GM18505 (cell line): Measurements from ENCODE around the gene ZNF480.
"Not testable (repeated sequence)": the region's sequence is repeated elsewhere in the genome, so short reads cannot be mapped to it uniquely, and the experiment has no call there.

Experiments
- ATAC-seq: cut with Tn5 transposase; IDR thresholded peaks from one replicate; pipeline ENCODE4 v1.9.1; 2021; ENCODE audit not compliant: unreplicated experiment
- POLR2A ChIP-seq: IDR thresholded peaks from 4 replicates; pipeline ENCODE4 v1.6.1; 2011; ENCODE audit warnings: borderline replicate concordance; ENCODE audit not compliant: insufficient read depth, insufficient read length; ENCODE audit errors: extremely low read depth

ZNF480 gene

DNA sequence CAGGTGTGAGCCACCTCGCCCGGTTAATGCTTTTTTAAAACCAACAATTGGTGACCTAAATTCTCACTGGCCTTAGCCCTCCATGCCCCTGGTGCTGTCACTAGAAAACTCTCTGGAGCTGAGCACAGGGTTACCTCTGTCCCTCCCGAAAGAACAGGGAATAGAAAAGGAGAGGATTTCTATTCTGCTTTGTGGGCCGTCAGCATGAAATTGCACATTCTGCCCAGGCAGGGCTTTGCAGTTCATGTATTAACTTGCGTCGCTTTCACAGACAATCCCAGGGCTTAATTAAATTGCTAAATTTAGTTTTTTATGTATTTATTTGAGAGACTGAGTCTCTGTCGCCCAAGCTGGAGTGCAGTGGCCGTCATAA is 583 bp upstream of the ZNF480 start:
- no peak for TF ChIP-seq POLR2A
- ATAC-seq = no peak

DNA sequence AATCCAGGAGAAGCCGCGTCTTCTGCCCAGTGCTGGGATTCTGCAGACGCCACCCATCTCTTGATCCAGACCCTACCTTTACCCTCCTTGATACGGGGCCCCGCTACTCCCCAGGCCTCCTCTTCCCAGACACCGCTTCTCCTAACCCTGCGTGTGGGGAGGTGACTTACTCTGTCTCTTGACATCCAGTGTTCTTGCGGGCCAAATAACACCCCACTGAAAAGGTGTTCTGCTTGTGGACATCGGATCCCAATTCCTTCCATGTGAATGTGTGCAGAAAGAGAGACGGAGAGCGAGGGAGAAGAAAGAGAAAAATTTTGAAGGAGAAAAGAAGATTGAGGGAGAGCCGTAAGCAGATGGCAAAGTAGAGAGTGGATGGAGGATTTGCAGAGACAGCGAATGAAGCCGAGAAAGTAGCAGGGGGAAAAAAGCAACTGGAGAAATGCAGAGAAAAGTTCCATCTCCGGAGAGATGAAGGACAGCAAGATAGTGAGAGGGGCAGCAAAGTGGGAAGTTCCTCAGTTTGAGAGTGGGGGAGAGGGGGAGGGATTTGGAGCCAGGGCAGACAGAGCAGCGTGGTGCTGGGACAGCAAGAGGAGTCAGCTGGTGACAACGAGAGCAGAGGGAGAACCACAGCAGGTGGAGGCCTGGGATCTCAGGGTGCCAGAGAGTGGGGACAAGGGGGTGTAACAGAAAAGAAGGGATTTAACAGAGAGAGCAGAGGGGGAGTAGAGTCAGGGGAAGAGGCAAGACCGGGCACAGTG is 814 bp downstream of the ZNF480 start:
- peak; percentile 19 for ATAC-seq
- no peak for TF ChIP-seq POLR2A

GRCh38 chr19:52307275-52307674 is 10.3 kb downstream of the ZNF480 start:
- no peak for TF ChIP-seq POLR2A
- ATAC-seq = no peak

DNA sequence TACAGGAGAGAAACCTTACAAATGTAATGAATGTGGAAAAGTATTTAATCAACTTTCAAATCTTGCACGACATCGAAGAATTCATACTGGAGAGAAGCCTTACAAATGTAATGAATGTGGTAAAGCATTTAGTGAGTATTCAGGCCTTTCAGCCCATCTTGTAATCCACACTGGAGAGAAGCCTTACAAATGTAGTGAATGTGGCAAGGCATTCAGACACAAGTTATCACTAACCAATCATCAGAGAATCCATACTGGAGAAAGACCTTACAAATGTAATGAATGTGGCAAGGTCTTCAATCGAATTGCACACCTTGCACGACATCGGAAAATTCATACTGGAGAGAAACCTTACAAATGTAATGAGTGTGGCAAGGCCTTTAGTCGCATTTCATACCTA is 25.5 kb downstream of the ZNF480 start:
- ATAC-seq = no peak
- TF ChIP-seq POLR2A = no peak

GRCh38 chr19:52331757-52332156 is 34.8 kb downstream of the ZNF480 start:
- ATAC-seq = no peak
- no peak for TF ChIP-seq POLR2A

- no peak for TF ChIP-seq POLR2A
- no peak for ATAC-seq
Measured at GRCh38 chr19:52335768-52336116, 38.8 kb downstream of the ZNF480 start.

GRCh38 chr19:52336117-52336790 is 39.3 kb downstream of the ZNF480 start, which contains the start of gene ZNF610:
TSS of gene ZNF610 (plus strand) at chr19:52336243. CDS start at chr19:52349173, 12,930 bp downstream.
- TF ChIP-seq POLR2A = peak; percentile 70

GRCh38 chr19:52336791-52337381 is 39.9 kb downstream of the ZNF480 start:
- TF ChIP-seq POLR2A = no peak
- no peak for ATAC-seq

More at GRCh38 chr19:52336117-52336790, 39.3 kb downstream of the ZNF480 start, which contains the start of gene ZNF610:
- ATAC-seq = no peak

DNA sequence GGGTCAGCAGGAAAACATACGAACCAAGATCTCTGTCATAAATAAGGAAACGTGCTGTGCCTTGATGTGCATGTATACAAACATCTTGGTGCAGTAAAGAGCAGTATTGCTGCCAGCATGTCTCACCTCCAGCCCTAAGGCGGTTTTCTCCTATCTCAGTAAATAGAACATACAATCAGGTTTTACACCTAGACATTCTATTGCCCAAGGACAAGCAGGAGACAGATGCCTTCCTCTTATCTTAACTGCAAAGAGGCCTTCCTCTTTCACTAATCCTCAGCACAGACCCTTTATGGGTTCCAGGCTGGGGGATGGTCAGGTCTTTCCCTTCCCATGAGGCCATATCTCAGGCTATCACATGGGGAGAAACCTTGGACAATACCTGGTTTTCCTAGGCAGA is 42.1 kb downstream of the ZNF480 start:
- not testable (repeated sequence) for ATAC-seq

- TF ChIP-seq POLR2A = no peak
- no peak for ATAC-seq
Measured at GRCh38 chr19:52343548-52343947, 46.6 kb downstream of the ZNF480 start.

GRCh38 chr19:52345162-52345561 is 48.2 kb downstream of the ZNF480 start:
- no peak for ATAC-seq
- no peak for TF ChIP-seq POLR2A

GRCh38 chr19:52351512-52351911 is 54.5 kb downstream of the ZNF480 start:
- no peak for TF ChIP-seq POLR2A
- ATAC-seq = no peak

DNA sequence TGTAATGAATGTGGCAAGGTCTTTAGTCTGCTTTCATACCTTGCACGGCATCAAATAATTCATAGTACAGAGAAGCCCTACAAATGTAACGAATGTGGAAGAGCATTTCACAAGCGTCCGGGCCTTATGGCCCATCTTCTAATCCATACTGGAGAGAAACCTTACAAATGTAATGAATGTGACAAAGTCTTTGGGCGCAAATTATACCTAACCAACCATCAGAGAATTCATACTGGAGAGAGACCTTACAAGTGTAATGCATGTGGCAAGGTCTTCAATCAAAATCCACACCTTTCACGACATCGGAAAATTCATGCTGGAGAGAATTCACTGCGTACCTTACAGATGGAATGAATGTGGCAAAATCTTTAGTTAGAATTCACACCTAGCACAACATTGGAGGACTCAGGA is 69.5 kb downstream of the ZNF480 start:
- no peak for TF ChIP-seq POLR2A
- ATAC-seq = no peak
